ENCODE measurements around the gene RAB11FIP2. TPM values are rescaled to one million over a fixed set of nuclear protein-coding genes. Genes with fewer than 3 reads are reported as not detected.

The RAB11FIP2 gene
- total and polyA plus RNA-seq, 4 donors, result 3.0 to 11.5 (median 6.0) TPM

DNA sequence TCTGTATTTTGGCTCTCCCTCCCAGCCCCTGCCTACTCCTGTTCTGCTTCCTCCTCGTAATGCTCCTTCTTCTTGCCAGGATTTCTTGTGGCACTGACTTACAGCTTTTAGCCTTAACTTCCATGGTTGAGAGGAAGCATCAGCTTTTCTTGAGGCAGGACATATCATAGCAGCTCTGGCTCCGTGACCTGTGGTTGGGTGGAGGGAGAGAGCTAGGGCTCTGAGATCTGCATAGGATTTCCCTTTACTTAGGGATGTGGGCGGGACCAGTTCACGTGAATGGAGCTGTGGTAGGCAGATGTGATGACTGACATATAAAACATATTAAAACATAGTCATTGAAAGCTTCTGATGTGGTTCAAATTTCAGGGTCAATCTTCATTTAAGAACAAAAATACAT lies 10.6 kb upstream of the RAB11FIP2 start:
- Histone ChIP-seq H3K9me3 (ENCODE audit: control insufficient read depth in 4 of 4, low read length in 3 of 4) (no peaks in the 10 kb centered on the region), H3K9ac (ENCODE audit: low read depth in 1 of 2, low read length in 2 of 2) (no peak overlapping the region), H3K27ac (ENCODE audit: low read depth in 1 of 2, low read length in 2 of 2) (no peak overlapping the region), H3K27me3 (ENCODE audit: control insufficient read depth in 4 of 4, insufficient read depth in 4 of 4, low read length in 3 of 4) (peaks cover 0 to 4% (median 0%) of the 10 kb centered on the region in 4 donors), H3K4me3 (ENCODE audit: low read depth in 1 of 3, low read length in 3 of 3) (no peak overlapping the region), H3K4me1 (ENCODE audit: control insufficient read depth in 4 of 4, insufficient read depth in 4 of 4, low read length in 3 of 4) (no peaks in the 10 kb centered on the region), H3K36me3 (ENCODE audit: control insufficient read depth in 4 of 4, insufficient read depth in 3 of 4, low read depth in 1 of 4, low read length in 3 of 4) (no peaks in the 10 kb centered on the region)
- no peak for DNase-seq (ENCODE audit: low spot score)
- 86% methylated on average over 4 of the region's 4 CpGs for WGBS
- TF ChIP-seq FOXA1 (IDR thresholded peaks at IDR 0.05), result no peak
- TF ChIP-seq NR2F2 (IDR thresholded peaks at IDR 0.05), result no peak
- no peak for TF ChIP-seq EGR1 (IDR thresholded peaks at IDR 0.05; ENCODE audit: low read depth in 2 of 2)
- TF ChIP-seq, protein P1, sequence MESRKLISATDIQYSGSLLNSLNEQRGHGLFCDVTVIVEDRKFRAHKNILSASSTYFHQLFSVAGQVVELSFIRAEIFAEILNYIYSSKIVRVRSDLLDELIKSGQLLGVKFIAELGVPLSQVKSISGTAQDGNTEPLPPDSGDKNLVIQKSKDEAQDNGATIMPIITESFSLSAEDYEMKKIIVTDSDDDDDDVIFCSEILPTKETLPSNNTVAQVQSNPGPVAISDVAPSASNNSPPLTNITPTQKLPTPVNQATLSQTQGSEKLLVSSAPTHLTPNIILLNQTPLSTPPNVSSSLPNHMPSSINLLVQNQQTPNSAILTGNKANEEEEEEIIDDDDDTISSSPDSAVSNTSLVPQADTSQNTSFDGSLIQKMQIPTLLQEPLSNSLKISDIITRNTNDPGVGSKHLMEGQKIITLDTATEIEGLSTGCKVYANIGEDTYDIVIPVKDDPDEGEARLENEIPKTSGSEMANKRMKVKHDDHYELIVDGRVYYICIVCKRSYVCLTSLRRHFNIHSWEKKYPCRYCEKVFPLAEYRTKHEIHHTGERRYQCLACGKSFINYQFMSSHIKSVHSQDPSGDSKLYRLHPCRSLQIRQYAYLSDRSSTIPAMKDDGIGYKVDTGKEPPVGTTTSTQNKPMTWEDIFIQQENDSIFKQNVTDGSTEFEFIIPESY (IDR thresholded peaks at IDR 0.05), result no peak
- TF ChIP-seq RXRA (IDR thresholded peaks at IDR 0.05), result no peak
- no peak for TF ChIP-seq FOXA2 (IDR thresholded peaks at IDR 0.05)
- no peak for TF ChIP-seq RAD21 (IDR thresholded peaks at IDR 0.05)
- TF ChIP-seq HNF4A (conservative IDR thresholded peaks at IDR 0.05), result no peak
- TF ChIP-seq, protein P2, sequence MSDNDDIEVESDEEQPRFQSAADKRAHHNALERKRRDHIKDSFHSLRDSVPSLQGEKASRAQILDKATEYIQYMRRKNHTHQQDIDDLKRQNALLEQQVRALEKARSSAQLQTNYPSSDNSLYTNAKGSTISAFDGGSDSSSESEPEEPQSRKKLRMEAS (IDR thresholded peaks at IDR 0.05), result no peak
- TF ChIP-seq YY1 (IDR thresholded peaks at IDR 0.05), result no peak
- no peak for TF ChIP-seq HNF4G (IDR thresholded peaks at IDR 0.05)
- TF ChIP-seq SP1 (IDR thresholded peaks at IDR 0.05), result no peak

DNA sequence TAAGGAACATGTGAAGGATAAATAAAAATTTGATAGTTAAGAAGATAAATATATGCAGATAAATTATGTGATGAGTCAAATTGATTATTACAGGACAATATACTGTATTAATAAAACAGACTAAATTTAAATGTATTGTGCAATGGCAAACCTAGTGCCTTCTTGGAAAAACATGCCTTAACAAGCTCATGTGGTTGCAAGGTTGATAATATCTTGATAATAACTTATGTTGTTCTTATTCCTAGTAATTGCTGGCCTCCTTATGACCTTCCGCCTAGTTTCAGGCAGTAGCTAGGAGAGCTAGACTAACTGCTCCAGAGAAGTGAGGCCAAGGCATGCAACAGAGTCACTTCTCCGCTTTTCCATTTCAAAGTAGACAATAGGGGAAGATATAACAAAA lies 7.6 kb upstream of the RAB11FIP2 start:
- H3K9ac ChIP-seq (ENCODE audit: low read depth in 1 of 2, low read length in 2 of 2), result no peak overlapping the region
- H3K4me1 ChIP-seq (ENCODE audit: control insufficient read depth in 4 of 4, insufficient read depth in 4 of 4, low read length in 3 of 4), result no peaks in the 10 kb centered on the region
- H3K27ac ChIP-seq (ENCODE audit: low read depth in 1 of 2, low read length in 2 of 2), result no peak overlapping the region
- peaks cover 0 to 4% (median 0%) of the 10 kb centered on the region in 4 donors for H3K27me3 ChIP-seq (ENCODE audit: control insufficient read depth in 4 of 4, insufficient read depth in 4 of 4, low read length in 3 of 4)
- no peak for DNase-seq (ENCODE audit: low spot score)
- TF ChIP-seq NR2F2 (IDR thresholded peaks at IDR 0.05) (no peak), HNF4A (conservative IDR thresholded peaks at IDR 0.05) (no peak), GABPA (IDR thresholded peaks at IDR 0.05 in 1 of 2, conservative IDR thresholded peaks at IDR 0.05 in 1 of 2) (no peak), RAD21 (IDR thresholded peaks at IDR 0.05) (no peak), YY1 (IDR thresholded peaks at IDR 0.05) (no peak)
- TF ChIP-seq, protein P3, sequence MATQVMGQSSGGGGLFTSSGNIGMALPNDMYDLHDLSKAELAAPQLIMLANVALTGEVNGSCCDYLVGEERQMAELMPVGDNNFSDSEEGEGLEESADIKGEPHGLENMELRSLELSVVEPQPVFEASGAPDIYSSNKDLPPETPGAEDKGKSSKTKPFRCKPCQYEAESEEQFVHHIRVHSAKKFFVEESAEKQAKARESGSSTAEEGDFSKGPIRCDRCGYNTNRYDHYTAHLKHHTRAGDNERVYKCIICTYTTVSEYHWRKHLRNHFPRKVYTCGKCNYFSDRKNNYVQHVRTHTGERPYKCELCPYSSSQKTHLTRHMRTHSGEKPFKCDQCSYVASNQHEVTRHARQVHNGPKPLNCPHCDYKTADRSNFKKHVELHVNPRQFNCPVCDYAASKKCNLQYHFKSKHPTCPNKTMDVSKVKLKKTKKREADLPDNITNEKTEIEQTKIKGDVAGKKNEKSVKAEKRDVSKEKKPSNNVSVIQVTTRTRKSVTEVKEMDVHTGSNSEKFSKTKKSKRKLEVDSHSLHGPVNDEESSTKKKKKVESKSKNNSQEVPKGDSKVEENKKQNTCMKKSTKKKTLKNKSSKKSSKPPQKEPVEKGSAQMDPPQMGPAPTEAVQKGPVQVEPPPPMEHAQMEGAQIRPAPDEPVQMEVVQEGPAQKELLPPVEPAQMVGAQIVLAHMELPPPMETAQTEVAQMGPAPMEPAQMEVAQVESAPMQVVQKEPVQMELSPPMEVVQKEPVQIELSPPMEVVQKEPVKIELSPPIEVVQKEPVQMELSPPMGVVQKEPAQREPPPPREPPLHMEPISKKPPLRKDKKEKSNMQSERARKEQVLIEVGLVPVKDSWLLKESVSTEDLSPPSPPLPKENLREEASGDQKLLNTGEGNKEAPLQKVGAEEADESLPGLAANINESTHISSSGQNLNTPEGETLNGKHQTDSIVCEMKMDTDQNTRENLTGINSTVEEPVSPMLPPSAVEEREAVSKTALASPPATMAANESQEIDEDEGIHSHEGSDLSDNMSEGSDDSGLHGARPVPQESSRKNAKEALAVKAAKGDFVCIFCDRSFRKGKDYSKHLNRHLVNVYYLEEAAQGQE (IDR thresholded peaks at IDR 0.05), result no peak
- TF ChIP-seq, protein P4, sequence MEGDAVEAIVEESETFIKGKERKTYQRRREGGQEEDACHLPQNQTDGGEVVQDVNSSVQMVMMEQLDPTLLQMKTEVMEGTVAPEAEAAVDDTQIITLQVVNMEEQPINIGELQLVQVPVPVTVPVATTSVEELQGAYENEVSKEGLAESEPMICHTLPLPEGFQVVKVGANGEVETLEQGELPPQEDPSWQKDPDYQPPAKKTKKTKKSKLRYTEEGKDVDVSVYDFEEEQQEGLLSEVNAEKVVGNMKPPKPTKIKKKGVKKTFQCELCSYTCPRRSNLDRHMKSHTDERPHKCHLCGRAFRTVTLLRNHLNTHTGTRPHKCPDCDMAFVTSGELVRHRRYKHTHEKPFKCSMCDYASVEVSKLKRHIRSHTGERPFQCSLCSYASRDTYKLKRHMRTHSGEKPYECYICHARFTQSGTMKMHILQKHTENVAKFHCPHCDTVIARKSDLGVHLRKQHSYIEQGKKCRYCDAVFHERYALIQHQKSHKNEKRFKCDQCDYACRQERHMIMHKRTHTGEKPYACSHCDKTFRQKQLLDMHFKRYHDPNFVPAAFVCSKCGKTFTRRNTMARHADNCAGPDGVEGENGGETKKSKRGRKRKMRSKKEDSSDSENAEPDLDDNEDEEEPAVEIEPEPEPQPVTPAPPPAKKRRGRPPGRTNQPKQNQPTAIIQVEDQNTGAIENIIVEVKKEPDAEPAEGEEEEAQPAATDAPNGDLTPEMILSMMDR (IDR thresholded peaks at IDR 0.05; ENCODE audit: low read depth, low read length, missing input control), result no peak
- no peaks in the 10 kb centered on the region for H3K36me3 ChIP-seq (ENCODE audit: control insufficient read depth in 4 of 4, insufficient read depth in 3 of 4, low read depth in 1 of 4, low read length in 3 of 4)
- 97% methylated on average over 2 of the region's 2 CpGs for WGBS
- no peaks in the 10 kb centered on the region for H3K9me3 ChIP-seq (ENCODE audit: control insufficient read depth in 4 of 4, low read length in 3 of 4)
- no peak overlapping the region for H3K4me3 ChIP-seq (ENCODE audit: low read depth in 1 of 3, low read length in 3 of 3)
